Psoas muscle (tissue), 8 donors: ENCODE measurements around the gene TMEM244. TPM values are rescaled to one million over a fixed set of nuclear protein-coding genes. Genes with fewer than 3 reads are reported as not detected.

Source experiments
- ATAC-seq, 4 donors: fragments of 200-7000 bp; cut with Tn5 transposase; one replicate each; pipeline ENCODE4 v1.9.1; 2020; ENCODE audit warnings: moderate library complexity in 3 of 4, mild to moderate bottlenecking in 2 of 4
- DNase-seq, 2 donors: peaks; one replicate each; pipeline ENCODE4 v3.0.0-alpha.2; 2020
- H3K27ac ChIP-seq: fragments of 200-600 bp; one replicate; pipeline ENCODE4 v1.8.0; 2022
- H3K27me3 ChIP-seq, 3 donors: fragments of 200-600 bp in 1 of 3; one replicate each; pipeline versions ENCODE4 v1.6.1 to v1.8.0; 2013 to 2022; ENCODE audit warnings: low read length in 2 of 3, mild to moderate bottlenecking in 2 of 3, moderate library complexity in 1 of 3; ENCODE audit not compliant: insufficient read depth in 3 of 3
- H3K36me3 ChIP-seq, 2 donors: fragments of 200-600 bp in 1 of 2; one replicate each; pipeline versions ENCODE4 v1.6.1 to v1.8.0; 2013 to 2022; ENCODE audit warnings: low read depth in 1 of 2, mild to moderate bottlenecking in 1 of 2, moderate library complexity in 1 of 2; ENCODE audit not compliant: insufficient read depth in 1 of 2
- H3K4me1 ChIP-seq: fragments of 200-600 bp; one replicate; pipeline ENCODE4 v1.8.0; 2022
- H3K4me3 ChIP-seq: fragments of 200-600 bp; one replicate; pipeline ENCODE4 v1.8.0; 2022; ENCODE audit warnings: mild to moderate bottlenecking
- H3K9me3 ChIP-seq: fragments of 200-600 bp; one replicate; pipeline ENCODE4 v1.8.0; 2022
- CTCF ChIP-seq: fragments of 200-600 bp; IDR thresholded peaks from one replicate; pipeline ENCODE4 v1.8.0; 2022; ENCODE audit warnings: antibody characterized with exemption
- WGBS, 3 donors: extraction: QIAGEN DNeasy Blood & Tissue Kit; methylation state at CpG; one replicate each; pipeline versions ENCODE4 v1.1.6 to v1.1.7; 2013; 5-methylcytosine and 5-hydroxymethylcytosine counted together
- intact Hi-C, 2 donors: fragments of 100-400 bp; cut with DNase I; formaldehyde crosslinking; loops; one replicate each; pipeline versions ENCODE4 v1.11.0 to v1.14.2; 2022
- polyA plus RNA-seq, 3 donors: library from polyadenylated mRNA; stranded (reverse); fragments of 200-250 nt; gene quantifications; one replicate each; pipeline ENCODE4 v1.2.3, GENCODE V29; 2013
- total RNA-seq, 4 donors: library from RNA; stranded (reverse); fragmentation: NEBNext Ultra II Directional in 2 of 4; extraction: Animal tissue kit (Norgen Biotek cat#: 25700) in 2 of 4; gene quantifications; one replicate each; pipeline versions ENCODE4 v1.2.1 to v1.2.4, GENCODE V29; 2021 to 2023
- donor health status: healthy with polysubstance abuse.
- donor health status: DM: no; HTN: no; CAD: no; lungs with moderate emphysema.
- donor health status: Bipolar disorder and iron deficiency.
- donor health status: healthy.
- donor health status: DM: yes; HTN: yes; CAD: no.
- donor health status: DM: no; HTN: no; CAD: no.
- donor health status: DM: no; HTN: no; CAD: no.
- donor health status: DM: yes; HTN: yes; CAD: no.

Gene TMEM244
- total and polyA plus RNA-seq, 7 donors = not detected

- H3K36me3 ChIP-seq = no peaks in the 10 kb centered on the region
- no peak for DNase-seq
- no peak for TF ChIP-seq CTCF
- no peaks in the 10 kb centered on the region for H3K4me1 ChIP-seq
- intact Hi-C loops = no loop called here
- no peak overlapping the region for H3K4me3 ChIP-seq
- ATAC-seq = no peak
- H3K9me3 ChIP-seq = no peaks in the 10 kb centered on the region
- H3K27ac ChIP-seq = no peak overlapping the region
- H3K27me3 ChIP-seq = no peaks in the 10 kb centered on the region
Measured at GRCh38 chr6:129903082-129903481, 42.0 kb upstream of the TMEM244 start.

- H3K9me3 ChIP-seq = no peaks in the 10 kb centered on the region
- H3K4me3 ChIP-seq = no peak overlapping the region
- no peaks in the 10 kb centered on the region for H3K4me1 ChIP-seq
- ATAC-seq (no peak), DNase-seq (no peak)
- no peak for TF ChIP-seq CTCF
- H3K36me3 ChIP-seq = no peaks in the 10 kb centered on the region
- intact Hi-C loops = no loop called here
- H3K27me3 ChIP-seq = no peaks in the 10 kb centered on the region
- 62 to 76% (median 64%) methylated on average over 1 of the region's 1 CpG for WGBS, 3 donors
- H3K27ac ChIP-seq = no peak overlapping the region
Measured at GRCh38 chr6:129902681-129903080, 41.6 kb upstream of the TMEM244 start.

- ATAC-seq = no peak
Measured at GRCh38 chr6:129901910-129902309, 40.8 kb upstream of the TMEM244 start.

GRCh38 chr6:129895692-129896091, 34.6 kb upstream of the TMEM244 start:
- Histone ChIP-seq H3K4me1 (no peaks in the 10 kb centered on the region), H3K27ac (no peak overlapping the region), H3K36me3 (no peaks in the 10 kb centered on the region), H3K27me3 (no peaks in the 10 kb centered on the region), H3K4me3 (no peak overlapping the region), H3K9me3 (no peaks in the 10 kb centered on the region)
- DNase-seq (no peak), ATAC-seq (no peak)
- TF ChIP-seq CTCF = no peak
- intact Hi-C loops = no loop called here

More at GRCh38 chr6:129901910-129902309, 40.8 kb upstream of the TMEM244 start:
- H3K4me3 ChIP-seq = no peak overlapping the region
- intact Hi-C loops = no loop called here
- no peaks in the 10 kb centered on the region for H3K9me3 ChIP-seq
- H3K27me3 ChIP-seq = no peaks in the 10 kb centered on the region
- no peaks in the 10 kb centered on the region for H3K36me3 ChIP-seq
- H3K27ac ChIP-seq = no peak overlapping the region
- no peak for DNase-seq
- no peak for TF ChIP-seq CTCF
- no peaks in the 10 kb centered on the region for H3K4me1 ChIP-seq

- no peak overlapping the region for H3K4me3 ChIP-seq
- intact Hi-C loops = loop anchor here (5.0 kb wide), 1 partner anchor 127 kb away; no protein-coding TSS in a partner anchor
- ATAC-seq = no peak
Measured at GRCh38 chr6:129894921-129895320, 33.8 kb upstream of the TMEM244 start.

More at GRCh38 chr6:129894921-129895320, 33.8 kb upstream of the TMEM244 start:
- no peak for TF ChIP-seq CTCF
- Histone ChIP-seq H3K27ac (no peak overlapping the region), H3K4me1 (no peaks in the 10 kb centered on the region), H3K9me3 (no peaks in the 10 kb centered on the region), H3K27me3 (no peaks in the 10 kb centered on the region), H3K36me3 (no peaks in the 10 kb centered on the region)
- 79 to 86% (median 82%) methylated on average over 3 of the region's 3 CpGs for WGBS, 3 donors
- DNase-seq = no peak
